Ovary (tissue), 9 donors: Measurements from ENCODE around the gene AMOT. TPM values are rescaled to one million over a fixed set of nuclear protein-coding genes. Genes with fewer than 3 reads are reported as not detected.

Experiments used
- DNase-seq, 5 donors: peaks; one replicate each; pipeline ENCODE4 v3.0.0-alpha.2; 2019 to 2020
- H3K27ac ChIP-seq, 2 donors: fragments of 200-600 bp; one replicate each; pipeline versions ENCODE4 v1.5.1 to v1.8.0; 2019 to 2022
- H3K27me3 ChIP-seq: fragments of 200-600 bp; one replicate; pipeline ENCODE4 v1.8.0; 2022
- H3K36me3 ChIP-seq: fragments of 200-600 bp; sonication (generic); one replicate; pipeline ENCODE4 v1.5.1; 2019
- H3K4me1 ChIP-seq: one replicate; pipeline ENCODE4 v1.8.1; 2013; ENCODE audit warnings: mild to moderate bottlenecking, moderate library complexity; ENCODE audit not compliant: insufficient read depth
- H3K4me3 ChIP-seq: fragments of 200-600 bp; sonication (generic); one replicate; pipeline ENCODE4 v1.5.1; 2017
- H3K9me3 ChIP-seq, 2 donors: fragments of 200-600 bp in 1 of 2; sonication (generic) in 1 of 2; one replicate each; pipeline versions ENCODE4 v1.5.1 to v1.8.1; 2013 to 2019; ENCODE audit warnings: mild to moderate bottlenecking in 1 of 2, moderate library complexity in 1 of 2
- CTCF ChIP-seq, 3 donors: fragments of 450-650 bp in 2 of 3; fragments of 200-600 bp in 1 of 3; IDR thresholded peaks; one replicate each; pipeline versions ENCODE4 v1.5.1 to v1.8.0; 2016 to 2022; ENCODE audit warnings: antibody characterized with exemption in 3 of 3, mild to moderate bottlenecking in 1 of 3
- EP300 ChIP-seq: sonication (generic); formaldehyde crosslinking; IDR thresholded peaks from one replicate; pipeline ENCODE4 v1.6.1; 2017; ENCODE audit warnings: antibody characterized with exemption
- POLR2A ChIP-seq: fragments of 450-650 bp; IDR thresholded peaks from one replicate; pipeline ENCODE4 v1.6.1; 2017; ENCODE audit warnings: antibody characterized with exemption, mild to moderate bottlenecking, moderate library complexity
- WGBS, 3 donors: extraction: QIAGEN DNeasy Blood & Tissue Kit in 1 of 3; methylation state at CpG; one replicate each; pipeline versions ENCODE4 v1.1.5 to v1.1.7; 2013 to 2017; 5-methylcytosine and 5-hydroxymethylcytosine counted together
- intact Hi-C, 4 donors: fragments of 100-400 bp; cut with DNase I; formaldehyde crosslinking; loops; one replicate each; pipeline versions ENCODE4 v1.11.0 to v1.15.1; 2022 to 2023
- polyA plus RNA-seq, 2 donors: library from polyadenylated mRNA; stranded (reverse); fragments of 200-250 nt in 1 of 2; fragments of 350-450 nt in 1 of 2; fragmentation: Illumina TruSeq in 1 of 2; extraction: RNeasy Lipid Tissue Mini Kit (QIAGEN cat#74804) in 1 of 2; gene quantifications; one replicate each; pipeline ENCODE4 v1.2.3, GENCODE V29; 2013 to 2014
- total RNA-seq, 7 donors: library from RNA; depleted of rRNA in 2 of 7; stranded (reverse); fragments of >200 nt in 2 of 7; fragmentation: NEBNext Ultra II Directional in 3 of 7; extraction: Animal tissue kit (Norgen Biotek cat#: 25700) in 3 of 7; gene quantifications; one replicate each; pipeline versions ENCODE4 v1.1.0 to v1.2.4, GENCODE V29; 2016 to 2023
- donor health status: DM: no; HTN: no; CAD: no; lungs with moderate emphysema.
- donor health status: DM: no; HTN: no; CAD: no.
- donor health status: Bipolar disorder and iron deficiency.
- donor health status: DM: yes; HTN: yes; CAD: no.
- donor health status: DM: no; HTN: no; CAD: no.
- donor health status: DM: yes; HTN: yes; CAD: no.

AMOT gene
- total and polyA plus RNA-seq, 9 donors = 3.2 to 38.5 (median 16.7) TPM

- peak in 2 of 5 donors; percentile 12 to 35 for DNase-seq
- Histone ChIP-seq H3K27ac (no peak overlapping the region), H3K9me3 (no peaks in the 10 kb centered on the region), H3K4me1 (no peaks in the 10 kb centered on the region), H3K36me3 (no peaks in the 10 kb centered on the region), H3K4me3 (no peak overlapping the region), H3K27me3 (no peaks in the 10 kb centered on the region)
- 38 to 45% (median 44%) methylated on average over 11 of the region's 11 CpGs for WGBS, 3 donors
- intact Hi-C loops = no loop called here
- TF ChIP-seq EP300 = no peak
- TF ChIP-seq POLR2A = no peak
These were observed 22.3 kb downstream of the AMOT start for GRCh38 chrX:112818114-112819007.

DNA sequence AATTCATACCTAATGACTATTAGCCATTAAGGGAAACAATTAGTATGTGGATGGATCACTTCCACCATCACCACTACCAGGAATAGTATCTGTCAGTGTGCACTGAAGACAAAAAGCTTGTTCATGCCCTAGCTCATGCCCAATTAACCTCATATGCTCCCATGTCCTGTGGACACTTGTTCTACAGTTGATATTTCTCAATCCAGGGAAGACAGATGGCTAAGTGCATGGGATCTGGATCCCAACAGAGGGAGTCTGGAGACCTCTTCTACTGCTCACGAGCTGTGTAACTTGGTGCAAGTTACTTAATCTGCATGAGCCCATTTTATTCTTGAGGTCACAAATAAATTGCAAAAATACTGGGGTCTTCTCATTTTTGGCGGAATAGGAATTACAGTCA is 23.7 kb downstream of the AMOT start:
- intact Hi-C loops = no loop called here
- Histone ChIP-seq H3K27ac (no peak overlapping the region), H3K4me1 (no peaks in the 10 kb centered on the region), H3K27me3 (no peaks in the 10 kb centered on the region), H3K36me3 (no peaks in the 10 kb centered on the region), H3K4me3 (no peak overlapping the region), H3K9me3 (no peaks in the 10 kb centered on the region)
- TF ChIP-seq POLR2A = no peak
- TF ChIP-seq EP300 = no peak
- 69 to 75% (median 71%) methylated on average over 2 of the region's 2 CpGs for WGBS, 3 donors
- DNase-seq = no peak

- intact Hi-C loops = no loop called here
- Histone ChIP-seq H3K4me3 (no peak overlapping the region), H3K4me1 (no peaks in the 10 kb centered on the region), H3K9me3 (no peaks in the 10 kb centered on the region), H3K36me3 (no peaks in the 10 kb centered on the region), H3K27me3 (no peaks in the 10 kb centered on the region), H3K27ac (no peak overlapping the region)
- TF ChIP-seq CTCF (IDR thresholded peaks at IDR 0.05) = no peak
- TF ChIP-seq EP300 = no peak
- no peak for TF ChIP-seq POLR2A
- no peak for DNase-seq
- WGBS, 3 donors = 62 to 71% (median 62%) methylated on average over 2 of the region's 2 CpGs
These were observed 26.1 kb downstream of the AMOT start for GRCh38 chrX:112814496-112814895.

- Histone ChIP-seq H3K9me3 (no peaks in the 10 kb centered on the region), H3K4me3 (no peak overlapping the region), H3K36me3 (no peaks in the 10 kb centered on the region), H3K27ac (no peak overlapping the region), H3K27me3 (no peaks in the 10 kb centered on the region), H3K4me1 (no peaks in the 10 kb centered on the region)
- WGBS, 3 donors = 74 to 79% (median 78%) methylated on average over 4 of the region's 4 CpGs
- TF ChIP-seq POLR2A (no peak), EP300 (no peak), CTCF (IDR thresholded peaks at IDR 0.05) (no peak)
- intact Hi-C loops = no loop called here
- DNase-seq = no peak
These were observed 27.9 kb downstream of the AMOT start for GRCh38 chrX:112812741-112813140.

- intact Hi-C loops = no loop called here
- Histone ChIP-seq H3K9me3 (no peaks in the 10 kb centered on the region), H3K27ac (no peak overlapping the region), H3K4me1 (no peaks in the 10 kb centered on the region), H3K4me3 (no peak overlapping the region), H3K27me3 (no peaks in the 10 kb centered on the region), H3K36me3 (no peaks in the 10 kb centered on the region)
- TF ChIP-seq POLR2A (no peak), CTCF (IDR thresholded peaks at IDR 0.05) (no peak)
- 61 to 76% (median 66%) methylated on average over 3 of the region's 3 CpGs for WGBS, 3 donors
- no peak for DNase-seq
These were observed 31.9 kb downstream of the AMOT start for GRCh38 chrX:112808651-112809195.
